OCI-LY1 (cell line): Measurements from ENCODE around the gene GCNA.
"Not testable (repeated sequence)": the region's sequence is repeated elsewhere in the genome, so short reads cannot be mapped to it uniquely, and the experiment has no call there.

Source experiments
- H2AFZ ChIP-seq: fragments of 200-600 bp; sonication (generic), shearing (Covaris generic); 2 replicates; pipeline ENCODE4 v1.6.0; 2014; ENCODE audit warnings: antibody characterized with exemption, mild to moderate bottlenecking, low read length
- H3F3A ChIP-seq: fragments of 200-600 bp; sonication (generic), shearing (Covaris generic); 2 replicates; pipeline ENCODE4 v1.6.0; 2014; ENCODE audit warnings: mild to moderate bottlenecking, antibody characterized with exemption, low read length, moderate library complexity; ENCODE audit not compliant: insufficient read depth
- H3K27ac ChIP-seq: fragments of 200-600 bp; sonication (generic); 2 replicates; pipeline ENCODE4 v1.5.1; 2014; ENCODE audit warnings: low read length, mixed run types, mild to moderate bottlenecking, low read depth; ENCODE audit not compliant: poor library complexity, severe bottlenecking
- H3K27me3 ChIP-seq: fragments of 200-600 bp; sonication (generic); 2 replicates; pipeline ENCODE4 v1.6.0; 2014; ENCODE audit warnings: antibody characterized with exemption, mild to moderate bottlenecking, low read length, moderate library complexity; ENCODE audit not compliant: insufficient read depth
- H3K36me3 ChIP-seq: fragments of 200-600 bp; sonication (generic); 2 replicates; pipeline ENCODE4 v1.6.1; 2014; ENCODE audit warnings: mild to moderate bottlenecking, antibody characterized with exemption, low read length, moderate library complexity, mixed read lengths; ENCODE audit not compliant: insufficient read depth
- H3K4me1 ChIP-seq: fragments of 200-600 bp; sonication (generic); 2 replicates; pipeline ENCODE4 v1.5.1; 2014; ENCODE audit warnings: mild to moderate bottlenecking, low read length, moderate library complexity; ENCODE audit not compliant: insufficient read depth, severe bottlenecking
- H3K4me2 ChIP-seq: fragments of 200-600 bp; sonication (generic), shearing (Covaris generic); 2 replicates; pipeline ENCODE4 v1.6.1; 2014; ENCODE audit warnings: low read length
- H3K4me3 ChIP-seq: fragments of 200-600 bp; sonication (generic); 2 replicates; pipeline ENCODE4 v1.5.1; 2014; ENCODE audit warnings: low read length, low read depth, mild to moderate bottlenecking, mixed read lengths; ENCODE audit not compliant: poor library complexity, severe bottlenecking
- H3K79me2 ChIP-seq: fragments of 200-600 bp; shearing (Covaris generic); 2 replicates; pipeline ENCODE4 v1.6.1; 2016; ENCODE audit warnings: mixed run types, low read length, mixed read lengths; ENCODE audit not compliant: insufficient read depth
- H3K9ac ChIP-seq: fragments of 200-600 bp; sonication (generic), shearing (Covaris generic); 2 replicates; pipeline ENCODE4 v1.6.1; 2014; ENCODE audit warnings: mild to moderate bottlenecking, low read length, mixed read lengths
- H3K9me2 ChIP-seq: fragments of 200-600 bp; sonication (generic), shearing (Covaris generic); 2 replicates; pipeline ENCODE4 v1.6.1; 2014; ENCODE audit warnings: low read depth, mild to moderate bottlenecking, low read length, mixed read lengths
- H3K9me3 ChIP-seq: fragments of 200-600 bp; shearing (Covaris generic); 2 replicates; pipeline ENCODE4 v1.6.1; 2014; ENCODE audit warnings: low read length, mixed read lengths
- H4K20me1 ChIP-seq: fragments of 200-600 bp; sonication (generic), shearing (Covaris generic); 2 replicates; pipeline ENCODE4 v1.6.0; 2016; ENCODE audit warnings: mild to moderate bottlenecking, low read length; ENCODE audit not compliant: insufficient read depth
- CTCF ChIP-seq: fragments of 200-600 bp; sonication (generic), shearing (Covaris generic); IDR thresholded peaks from 2 replicates; pipeline ENCODE4 v1.5.1; 2017; ENCODE audit warnings: mild to moderate bottlenecking, antibody characterized with exemption, low read length, moderate library complexity, mixed read lengths
- EZH2 ChIP-seq: fragments of 200-600 bp; sonication (generic), shearing (Covaris generic); IDR thresholded peaks from 2 replicates; pipeline ENCODE4 v1.8.0; 2017; ENCODE audit warnings: borderline replicate concordance, mixed run types, mild to moderate bottlenecking, antibody characterized with exemption, low read length, moderate library complexity, mixed read lengths

GCNA gene

GRCh38 chrX:71556036-71556435 lies 22.2 kb upstream of the GCNA start:
- Histone ChIP-seq H3K36me3 (peaks cover 72% of the 10 kb centered on the region), H3K27ac (no peak overlapping the region), H3K4me2 (no peak overlapping the region), H3K9me3 (no peaks in the 10 kb centered on the region), H3K4me1 (no peaks in the 10 kb centered on the region), H4K20me1 (no peaks in the 10 kb centered on the region), H3K9me2 (no peaks in the 10 kb centered on the region), H3K9ac (no peak overlapping the region), H2AFZ (no peak overlapping the region), H3F3A (no peaks in the 10 kb centered on the region), H3K4me3 (no peak overlapping the region), H3K27me3 (no peaks in the 10 kb centered on the region), H3K79me2 (no peaks in the 10 kb centered on the region)
- TF ChIP-seq EZH2 (no peak), CTCF (no peak)

- Histone ChIP-seq H3K4me1 (no peaks in the 10 kb centered on the region), H3K9me2 (no peaks in the 10 kb centered on the region), H4K20me1 (no peaks in the 10 kb centered on the region), H3K4me3 (no peak overlapping the region), H3F3A (no peaks in the 10 kb centered on the region), H3K4me2 (no peak overlapping the region), H3K27ac (no peak overlapping the region), H3K36me3 (peaks cover 94% of the 10 kb centered on the region), H3K27me3 (no peaks in the 10 kb centered on the region), H3K9ac (no peak overlapping the region), H3K79me2 (no peaks in the 10 kb centered on the region), H3K9me3 (no peaks in the 10 kb centered on the region), H2AFZ (no peak overlapping the region)
- TF ChIP-seq CTCF: no peak
- no peak for TF ChIP-seq EZH2
These were observed 19.3 kb upstream of the GCNA start for GRCh38 chrX:71558920-71559319.

- not testable (repeated sequence) for H3K9ac ChIP-seq, H3K27me3 ChIP-seq, H3K27ac ChIP-seq, H3K9me3 ChIP-seq, H3K79me2 ChIP-seq, H2AFZ ChIP-seq, H3F3A ChIP-seq, H3K9me2 ChIP-seq, H3K4me1 ChIP-seq, H3K4me2 ChIP-seq, H3K4me3 ChIP-seq, H4K20me1 ChIP-seq
- peaks cover 94% of the 10 kb centered on the region for H3K36me3 ChIP-seq
These were observed 18.5 kb upstream of the GCNA start for GRCh38 chrX:71559773-71560172.

GRCh38 chrX:71563921-71564320 lies 14.3 kb upstream of the GCNA start:
- Histone ChIP-seq H3K4me1 (no peaks in the 10 kb centered on the region), H3K36me3 (peaks cover 91% of the 10 kb centered on the region), H2AFZ (no peak overlapping the region)

More at GRCh38 chrX:71563921-71564320, 14.3 kb upstream of the GCNA start:
- Histone ChIP-seq H3F3A (no peaks in the 10 kb centered on the region), H3K9ac (no peak overlapping the region), H3K27ac (no peak overlapping the region), H3K9me2 (no peaks in the 10 kb centered on the region), H3K27me3 (no peaks in the 10 kb centered on the region), H4K20me1 (no peaks in the 10 kb centered on the region), H3K4me2 (no peak overlapping the region), H3K4me3 (no peak overlapping the region), H3K9me3 (no peaks in the 10 kb centered on the region), H3K79me2 (no peaks in the 10 kb centered on the region)
- no peak for TF ChIP-seq EZH2
- TF ChIP-seq CTCF: peak; percentile 24; the same call in 1 of the 2 replicates
